Heart left ventricle (tissue), 13 donors: ENCODE results near the gene PTGER3.

ENCODE experiments used
- POLR2A ChIP-seq, 2 donors: fragments of 450-650 bp; IDR thresholded peaks; one replicate each; pipeline ENCODE4 v1.6.1; 2017; ENCODE audit warnings: antibody characterized with exemption in 2 of 2, mild to moderate bottlenecking in 2 of 2, moderate library complexity in 2 of 2
- TF ChIP-seq, protein P1 (sequence below), 12 donors: fragments of 200-600 bp; sonication (generic) in 4 of 12; IDR thresholded peaks; one replicate each; pipeline versions ENCODE4 v1.5.0 to v1.8.0; 2018 to 2022; ENCODE audit warnings: antibody characterized with exemption in 12 of 12, mild to moderate bottlenecking in 5 of 12
- donor health status: ischemic (EF 13 %, LVEDD 7.1; RV severe dilation, severe dysfunction).
- donor health status: DM: no; HTN: yes; CAD: no.
- donor health status: DM: no; HTN: no; CAD: no.
- donor health status: ischemic (EF 25% LVEDD 6.9; RV normal size, moderate dysfunction).
- donor health status: ischemic (EF 25% LVEDD 5.7; RV mildly dilated, moderate dysfunction).
- donor health status: ischemic (EF 35%, LVEDD 5.7; RV mildly dilated, moderate dysfunction).
- donor health status: nonischemic (EF 11% LVEDD 7.7; RV severe dilation, severe dysfunction).
- donor health status: DM: yes; HTN: yes; CAD: no.
- donor health status: PGD.
- donor health status: ischemic (EF 29% LVEDD 5.4; RV normal size, mild dysfunction).
- donor health status: nonischemic (EF 23%, LVEDD 6.1; RV moderate dilation, normal function).

- TF ChIP-seq, protein P1, sequence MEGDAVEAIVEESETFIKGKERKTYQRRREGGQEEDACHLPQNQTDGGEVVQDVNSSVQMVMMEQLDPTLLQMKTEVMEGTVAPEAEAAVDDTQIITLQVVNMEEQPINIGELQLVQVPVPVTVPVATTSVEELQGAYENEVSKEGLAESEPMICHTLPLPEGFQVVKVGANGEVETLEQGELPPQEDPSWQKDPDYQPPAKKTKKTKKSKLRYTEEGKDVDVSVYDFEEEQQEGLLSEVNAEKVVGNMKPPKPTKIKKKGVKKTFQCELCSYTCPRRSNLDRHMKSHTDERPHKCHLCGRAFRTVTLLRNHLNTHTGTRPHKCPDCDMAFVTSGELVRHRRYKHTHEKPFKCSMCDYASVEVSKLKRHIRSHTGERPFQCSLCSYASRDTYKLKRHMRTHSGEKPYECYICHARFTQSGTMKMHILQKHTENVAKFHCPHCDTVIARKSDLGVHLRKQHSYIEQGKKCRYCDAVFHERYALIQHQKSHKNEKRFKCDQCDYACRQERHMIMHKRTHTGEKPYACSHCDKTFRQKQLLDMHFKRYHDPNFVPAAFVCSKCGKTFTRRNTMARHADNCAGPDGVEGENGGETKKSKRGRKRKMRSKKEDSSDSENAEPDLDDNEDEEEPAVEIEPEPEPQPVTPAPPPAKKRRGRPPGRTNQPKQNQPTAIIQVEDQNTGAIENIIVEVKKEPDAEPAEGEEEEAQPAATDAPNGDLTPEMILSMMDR (IDR thresholded peaks at IDR 0.05): peak; percentile 40 to 87 (median 72)
- peak in 1 of 2 donors; percentile 37 for TF ChIP-seq POLR2A (IDR thresholded peaks at IDR 0.05)
Measured at GRCh38 chr1:71080739-71081696, 33.4 kb upstream of the PTGER3 start, which contains the start of gene ZRANB2.
